SK-N-SH (cell line): ENCODE measurements around the gene HMG20A. TPM values are rescaled to one million over a fixed set of nuclear protein-coding genes. Genes with fewer than 3 reads are reported as not detected.

Source experiments
- CTCF ChIA-PET: fragments of 300-600, 350-600 bp; formaldehyde crosslinking; extraction: SDS; loops from one replicate; lab custom pipeline; 2021; lab: Yijun Ruan, JAX
- POLR2A ChIA-PET: fragments of 350-600 bp; sonication (Branson Sonifier 250); formaldehyde crosslinking; extraction: SDS; loops from one replicate; lab custom pipeline; 2020; ENCODE audit warnings: antibody characterized with exemption, inconsistent platforms; lab: Yijun Ruan, JAX
- DNase-seq: peaks from one replicate; pipeline ENCODE4 v3.0.0; 2012
- H2AFZ ChIP-seq: fragments of 200-600 bp; sonication (generic); 2 replicates; pipeline ENCODE4 v1.8.1; 2016; ENCODE audit warnings: antibody characterized with exemption, mild to moderate bottlenecking, low read depth
- H3F3A ChIP-seq: fragments of 200-600 bp; sonication (generic); replicated peaks from 2 replicates; pipeline ENCODE3; 2016; ENCODE audit warnings: antibody characterized with exemption, mild to moderate bottlenecking; ENCODE audit not compliant: insufficient read depth
- H3K27ac ChIP-seq, 2 experiments: fragments of 200-500 bp in 1 of 2; fragments of 200-600 bp in 1 of 2; sonication (Bioruptor generic) in 1 of 2; sonication (generic), shearing (Covaris generic) in 1 of 2; 2 replicates each; pipeline versions ENCODE4 v1.5.1 to v1.6.1; 2014 to 2016; ENCODE audit warnings: low read depth in 2 of 2, inconsistent platforms in 1 of 2, low read length in 1 of 2, mild to moderate bottlenecking in 1 of 2, mixed read lengths in 1 of 2
- H3K27me3 ChIP-seq: fragments of 200-600 bp; sonication (generic), shearing (Covaris generic); 2 replicates; pipeline ENCODE4 v1.6.1; 2016; ENCODE audit warnings: mixed run types; ENCODE audit not compliant: insufficient read depth
- H3K36me3 ChIP-seq, 2 experiments: fragments of 200-500 bp in 1 of 2; fragments of 200-600 bp in 1 of 2; sonication (Bioruptor generic) in 1 of 2; sonication (generic) in 1 of 2; replicated peaks in 1 of 2; 2 replicates each; pipeline versions ENCODE3 to v1.5.1; 2014 to 2016; ENCODE audit warnings: low read length in 1 of 2, mild to moderate bottlenecking in 1 of 2; ENCODE audit not compliant: insufficient read depth in 2 of 2, control insufficient read depth in 1 of 2
- H3K4me1 ChIP-seq, 2 experiments: fragments of 200-500 bp in 1 of 2; fragments of 200-600 bp in 1 of 2; sonication (Bioruptor generic) in 1 of 2; sonication (generic), shearing (Covaris generic) in 1 of 2; 2 replicates each; pipeline versions ENCODE4 v1.5.1 to v1.6.1; 2014 to 2016; ENCODE audit warnings: low read depth in 1 of 2, low read length in 1 of 2, mixed run types in 1 of 2; ENCODE audit not compliant: insufficient read depth in 2 of 2, control insufficient read depth in 1 of 2
- H3K4me2 ChIP-seq: fragments of 200-600 bp; sonication (generic), shearing (Covaris generic); 2 replicates; pipeline ENCODE4 v1.6.1; 2017; ENCODE audit warnings: mixed run types
- H3K4me3 ChIP-seq, 2 experiments: fragments of 200-500 bp in 1 of 2; fragments of 200-600 bp in 1 of 2; sonication (Bioruptor generic) in 1 of 2; sonication (generic), shearing (Covaris generic) in 1 of 2; 2 replicates each; pipeline versions ENCODE4 v1.5.1 to v1.8.1; 2014 to 2016; ENCODE audit warnings: low read depth in 2 of 2, inconsistent platforms in 1 of 2, low read length in 1 of 2, mild to moderate bottlenecking in 1 of 2, mixed read lengths in 1 of 2, moderate library complexity in 1 of 2
- H3K79me2 ChIP-seq: fragments of 200-600 bp; sonication (generic); 2 replicates; pipeline ENCODE4 v1.8.1; 2017; ENCODE audit warnings: mild to moderate bottlenecking; ENCODE audit not compliant: insufficient read depth
- H3K9ac ChIP-seq: fragments of 200-600 bp; sonication (generic); 2 replicates; pipeline ENCODE4 v1.6.1; 2017; ENCODE audit warnings: mixed run types
- H3K9me2 ChIP-seq: fragments of 200-600 bp; sonication (generic); 2 replicates; pipeline ENCODE4 v1.6.1; 2017; ENCODE audit warnings: mixed run types
- H3K9me3 ChIP-seq: fragments of 200-600 bp; sonication (generic); 2 replicates; pipeline ENCODE4 v1.6.1; 2017; ENCODE audit warnings: mixed run types, mild to moderate bottlenecking, moderate library complexity
- H4K20me1 ChIP-seq: fragments of 200-600 bp; sonication (generic); 2 replicates; pipeline ENCODE4 v1.6.1; 2017; ENCODE audit warnings: mild to moderate bottlenecking, mixed run types; ENCODE audit not compliant: insufficient read depth
- CHD2 ChIP-seq: fragments of 150-350 bp; IDR thresholded peaks from 2 replicates; pipeline ENCODE4 v1.6.1; 2018; ENCODE audit warnings: low read length; ENCODE audit not compliant: partially characterized antibody
- CTCF ChIP-seq: fragments of 200-600 bp; sonication (generic); IDR thresholded peaks from 2 replicates; pipeline ENCODE4 v1.6.1; 2017; ENCODE audit warnings: antibody characterized with exemption, mild to moderate bottlenecking, moderate library complexity
- ELF1 ChIP-seq: IDR thresholded peaks from 2 replicates; pipeline ENCODE4 v1.4.0; 2012
- EP300 ChIP-seq, 2 experiments: IDR thresholded peaks; 2 replicates each; pipeline versions ENCODE4 v1.4.0 to v1.6.1; 2012; ENCODE audit warnings: borderline replicate concordance in 1 of 2, low read depth in 1 of 2, low read length in 1 of 2
- FOSL2 ChIP-seq: IDR thresholded peaks from 2 replicates; pipeline ENCODE4 v1.4.0; 2012; ENCODE audit warnings: low read depth, mild to moderate bottlenecking, moderate library complexity, borderline replicate concordance
- FOXJ3 ChIP-seq: sonication (generic); formaldehyde crosslinking; IDR thresholded peaks from 2 replicates; pipeline ENCODE4 v1.5.1; 2020; ENCODE audit warnings: mild to moderate bottlenecking, missing genetic modification reagents
- FOXM1 ChIP-seq: IDR thresholded peaks from 2 replicates; pipeline ENCODE4 v1.4.0; 2012; ENCODE audit warnings: low read depth, mild to moderate bottlenecking
- GABPA ChIP-seq: IDR thresholded peaks from 2 replicates; pipeline ENCODE4 v1.4.0; 2012; ENCODE audit warnings: low read depth, mild to moderate bottlenecking
- IRF3 ChIP-seq: fragments of 150-350 bp; IDR thresholded peaks from 2 replicates; pipeline ENCODE4 v1.6.1; 2016; ENCODE audit warnings: mild to moderate bottlenecking, low read depth, low read length
- MXI1 ChIP-seq: IDR thresholded peaks from 2 replicates; pipeline ENCODE4 v1.6.1; 2012; ENCODE audit warnings: mild to moderate bottlenecking, low read depth, low read length, improper control_type of control experiment
- NFIC ChIP-seq: IDR thresholded peaks from 2 replicates; pipeline ENCODE4 v1.4.0; 2012; ENCODE audit warnings: borderline replicate concordance
- NRF1 ChIP-seq: IDR thresholded peaks from 2 replicates; pipeline ENCODE4 v1.6.1; 2012; ENCODE audit warnings: low read depth, mild to moderate bottlenecking, low read length
- POLR2AphosphoS5 ChIP-seq: IDR thresholded peaks from 2 replicates; pipeline ENCODE4 v1.6.1; 2012; ENCODE audit warnings: low read depth, low read length
- RAD21 ChIP-seq: IDR thresholded peaks from 2 replicates; pipeline ENCODE4 v1.6.1; 2012; ENCODE audit warnings: mild to moderate bottlenecking, low read length
- RCOR1 ChIP-seq: fragments of 150-350 bp; IDR thresholded peaks from 2 replicates; pipeline ENCODE4 v1.6.1; 2017; ENCODE audit warnings: antibody characterized with exemption, low read length
- RFX5 ChIP-seq: IDR thresholded peaks from 2 replicates; pipeline ENCODE4 v1.6.1; 2012; ENCODE audit warnings: mild to moderate bottlenecking, improper control_type of control experiment, low read length
- RXRA ChIP-seq: IDR thresholded peaks from 2 replicates; pipeline ENCODE4 v1.4.0; 2012; ENCODE audit warnings: low read depth, mild to moderate bottlenecking, borderline replicate concordance
- TAF1 ChIP-seq: IDR thresholded peaks from 2 replicates; pipeline ENCODE4 v1.6.1; 2012; ENCODE audit warnings: low read depth, mild to moderate bottlenecking, low read length, moderate library complexity, borderline replicate concordance
- USF1 ChIP-seq: IDR thresholded peaks from 2 replicates; pipeline ENCODE4 v1.4.0; 2012; ENCODE audit warnings: low read depth, borderline replicate concordance
- YY1 ChIP-seq: IDR thresholded peaks from 2 replicates; pipeline ENCODE4 v1.4.0; 2012; ENCODE audit warnings: low read depth, mild to moderate bottlenecking
- WGBS: methylation state at CpG from one replicate; pipeline ENCODE4 v1.1.6; 2017; ENCODE audit warnings: low lambda C conversion rate; 5-methylcytosine and 5-hydroxymethylcytosine counted together
- polyA plus RNA-seq, 3 experiments: library from polyadenylated mRNA; depleted of rRNA; stranded (reverse); fragments of >200 nt; gene quantifications; 2 replicates each; pipeline ENCODE4 v1.2.3, GENCODE V29; 2012

Gene HMG20A
- polyA plus RNA-seq, 1 of the 3 experiments (the other 2 are of a cell fraction), result 27.7 TPM

GRCh38 chr15:77461486-77461885 is 40.8 kb downstream of the HMG20A start:
- CTCF ChIA-PET, result interaction anchor here (1.6 kb wide), 1 partner anchor 82 kb away, joined by 5 read pairs; no protein-coding TSS in a partner anchor
- peaks cover 32% of the 10 kb centered on the region for H3F3A ChIP-seq
- peaks cover 42 to 48% of the 10 kb centered on the region in 2 experiments for H3K36me3 ChIP-seq
- H3K9me3 ChIP-seq, result no peaks in the 10 kb centered on the region
- no peaks in the 10 kb centered on the region for H3K9me2 ChIP-seq
- H3K4me3 ChIP-seq, result no peak overlapping the region
- no peak overlapping the region for H3K9ac ChIP-seq
- no peaks in the 10 kb centered on the region for H3K27me3 ChIP-seq
- H4K20me1 ChIP-seq, result no peaks in the 10 kb centered on the region
- DNase-seq, result no peak
- POLR2A ChIA-PET, result no interaction called here
- TF ChIP-seq NFIC, result no peak
- TF ChIP-seq YY1, result no peak
- no peak for TF ChIP-seq EP300 (IDR thresholded peaks at IDR 0.05; ENCODE audit: borderline replicate concordance in 1 of 2, low read depth in 1 of 2, low read length in 1 of 2)
- no peak for TF ChIP-seq TAF1
- no peak for TF ChIP-seq RCOR1
- H3K4me2 ChIP-seq, result no peak overlapping the region
- peaks cover 16 to 32% of the 10 kb centered on the region in 2 experiments for H3K4me1 ChIP-seq
- H3K79me2 ChIP-seq, result peaks cover 21% of the 10 kb centered on the region; the same call in 1 of the 2 replicates
- H3K27ac ChIP-seq, result peak overlapping the region in 1 of 2 experiments; percentile 47; a peak in 2 of 4 replicates
- H2AFZ ChIP-seq, result no peak overlapping the region

GRCh38 chr15:77464129-77464865 is 43.6 kb downstream of the HMG20A start:
- no peaks in the 10 kb centered on the region for H4K20me1 ChIP-seq
- H3K4me1 ChIP-seq, result peaks cover 0 to 5% of the 10 kb centered on the region in 2 experiments; a peak in 1 of 4 replicates
- WGBS, result 90% methylated on average over 3 of the region's 3 CpGs
- H3F3A ChIP-seq, result peaks cover 8% of the 10 kb centered on the region
- TF ChIP-seq GABPA (no peak), MXI1 (no peak), NFIC (no peak), FOXM1 (no peak), FOSL2 (no peak), TAF1 (no peak), FOXJ3 (CRISPR knock-in tag) (no peak), USF1 (no peak), RXRA (no peak), CTCF (no peak), ELF1 (no peak), NRF1 (no peak), YY1 (no peak), IRF3 (no peak), RCOR1 (no peak), RAD21 (no peak), POLR2AphosphoS5 (no peak), CHD2 (no peak), RFX5 (no peak)
- no peak overlapping the region for H2AFZ ChIP-seq
- no peak overlapping the region for H3K9ac ChIP-seq
- H3K9me2 ChIP-seq, result no peaks in the 10 kb centered on the region
- no peak for DNase-seq
- H3K36me3 ChIP-seq, result peaks cover 57 to 64% of the 10 kb centered on the region in 2 experiments
- H3K27me3 ChIP-seq, result no peaks in the 10 kb centered on the region
- CTCF ChIA-PET, result interaction anchor here (1.0 kb wide), 1 partner anchor 33 kb away, joined by 3 read pairs; no protein-coding TSS in a partner anchor
- no peak overlapping the region for H3K4me2 ChIP-seq
- peaks cover 12% of the 10 kb centered on the region; the same call in 1 of the 2 replicates for H3K79me2 ChIP-seq
- H3K4me3 ChIP-seq, result no peak overlapping the region
- POLR2A ChIA-PET, result no interaction called here
- H3K9me3 ChIP-seq, result no peaks in the 10 kb centered on the region
- H3K27ac ChIP-seq, result no peak overlapping the region
